Mucosa of stomach (tissue), 1 donor: ENCODE results near the gene CAPS.
A peak's percentile ranks its signal among the peaks of the same experiment; 100 is the strongest.
"Not testable (repeated sequence)": the region's sequence is repeated elsewhere in the genome, so short reads cannot be mapped to it uniquely, and the experiment has no call there.

Experiments used
- H3K27me3 ChIP-seq: one replicate; pipeline ENCODE4 v1.7.0; 2013; ENCODE audit warnings: mild to moderate bottlenecking, low read length; ENCODE audit not compliant: control insufficient read depth, insufficient read depth
- H3K36me3 ChIP-seq: one replicate; pipeline ENCODE4 v1.7.0; 2013; ENCODE audit warnings: low read length; ENCODE audit not compliant: control insufficient read depth, insufficient read depth
- H3K4me1 ChIP-seq: one replicate; pipeline ENCODE4 v1.7.0; 2013; ENCODE audit warnings: mild to moderate bottlenecking, low read length; ENCODE audit not compliant: control insufficient read depth, insufficient read depth
- H3K4me3 ChIP-seq: one replicate; pipeline ENCODE4 v1.7.0; 2013; ENCODE audit warnings: low read length
- H3K9ac ChIP-seq: one replicate; pipeline ENCODE4 v1.7.0; 2013; ENCODE audit warnings: mild to moderate bottlenecking, low read length, moderate library complexity
- H3K9me3 ChIP-seq: one replicate; pipeline ENCODE4 v1.7.0; 2013; ENCODE audit warnings: mild to moderate bottlenecking, low read length, moderate library complexity; ENCODE audit not compliant: control insufficient read depth
- donor health status: Pancreatic carcinoma.

The CAPS gene

DNA sequence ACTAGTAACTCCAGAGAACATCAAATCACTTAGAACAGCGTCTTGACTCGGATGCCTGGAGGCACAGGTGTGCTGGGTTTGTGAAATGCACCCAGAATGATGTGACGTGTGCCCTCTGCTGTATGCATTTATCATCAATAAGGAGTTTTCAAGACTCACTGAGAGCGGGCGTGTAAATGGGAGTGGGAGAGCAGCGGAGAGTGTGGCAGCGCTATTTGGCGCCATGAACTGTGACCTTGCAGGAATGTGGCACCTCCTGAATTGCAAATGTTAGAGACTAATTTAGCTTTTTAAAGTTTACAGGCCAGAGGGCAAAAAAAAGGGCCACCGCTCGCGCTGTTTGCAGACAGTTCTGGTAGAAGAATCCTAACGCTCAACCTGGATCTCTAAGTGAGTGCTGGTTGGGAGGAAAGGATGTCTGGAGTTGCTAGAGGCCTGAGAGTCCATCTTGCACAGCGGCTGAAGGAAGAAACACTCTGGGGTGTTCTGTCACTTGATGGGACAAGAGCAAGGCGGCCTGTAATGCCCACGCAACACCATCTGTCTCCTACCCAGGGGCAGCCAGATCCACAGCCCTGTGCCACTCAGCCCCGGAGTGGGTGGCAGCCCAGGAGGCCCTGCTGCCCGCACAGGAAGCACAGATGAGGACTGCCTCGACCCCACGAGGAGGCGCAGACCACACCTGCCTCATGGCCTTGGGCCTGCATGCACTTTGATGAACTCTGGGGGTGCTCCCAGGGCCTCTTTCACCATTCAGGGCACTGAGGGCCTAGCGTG lies 44.2 kb downstream of the CAPS start:
- peaks cover 83% of the 10 kb centered on the region for H3K4me1 ChIP-seq
- no peak overlapping the region for H3K9ac ChIP-seq
- no peaks in the 10 kb centered on the region for H3K9me3 ChIP-seq

DNA sequence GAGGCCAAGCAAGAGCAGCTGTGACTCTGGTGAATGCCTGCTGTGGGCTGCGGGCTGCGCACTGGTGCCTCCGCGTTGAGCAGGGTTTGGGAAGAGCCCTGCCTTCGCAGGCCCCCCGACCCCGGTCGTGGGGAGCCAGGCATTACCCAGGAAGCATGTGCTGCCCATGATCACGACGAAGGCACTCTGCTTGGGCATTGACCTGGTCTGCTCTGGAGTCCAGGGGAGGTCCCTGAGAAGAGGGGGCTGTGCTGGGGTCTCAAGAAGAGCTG lies 44.7 kb downstream of the CAPS start:
- Histone ChIP-seq H3K36me3 (no peaks in the 10 kb centered on the region), H3K4me3 (no peak overlapping the region), H3K4me1 (peaks cover 83% of the 10 kb centered on the region), H3K27me3 (no peaks in the 10 kb centered on the region), H3K9me3 (no peaks in the 10 kb centered on the region), H3K9ac (no peak overlapping the region)

More for the DNA sequence above, 44.2 kb downstream of the CAPS start:
- no peaks in the 10 kb centered on the region for H3K36me3 ChIP-seq
- no peaks in the 10 kb centered on the region for H3K27me3 ChIP-seq
- H3K4me3 ChIP-seq: no peak overlapping the region

DNA sequence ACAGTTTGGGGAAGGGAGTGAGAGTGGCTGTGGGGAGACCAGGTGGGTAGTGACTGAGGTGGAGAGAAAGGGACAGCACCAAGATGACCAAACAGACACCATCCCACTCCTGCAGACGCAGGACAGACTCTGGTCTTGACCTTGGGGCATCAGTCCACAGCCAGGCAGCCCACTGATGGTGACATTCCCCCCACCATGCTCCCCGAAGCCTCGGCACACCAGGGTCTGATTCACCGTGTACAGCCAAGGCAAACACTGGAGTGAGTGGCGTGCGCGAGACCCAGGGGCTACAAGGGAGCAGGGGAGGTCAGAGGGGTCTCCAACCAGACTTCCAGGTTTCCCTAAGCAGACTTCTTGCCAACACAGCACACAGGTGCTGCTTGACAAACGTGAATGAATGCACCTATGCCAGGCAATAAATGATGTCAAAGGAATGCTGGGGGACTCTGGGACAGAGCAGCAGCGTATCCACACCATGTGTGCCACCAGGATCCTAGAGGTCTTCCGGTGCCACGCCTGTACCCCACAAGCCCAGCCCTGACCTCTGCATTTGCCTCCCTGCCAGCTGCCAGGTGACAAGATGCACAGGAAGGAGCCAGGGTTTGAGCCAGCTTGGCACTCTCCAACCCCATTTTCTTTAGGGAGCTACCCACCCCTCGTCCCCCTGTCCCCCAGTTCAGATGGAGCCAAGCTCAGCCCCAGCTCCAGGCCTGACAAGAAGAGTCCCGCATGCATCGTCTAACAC lies 45.4 kb downstream of the CAPS start:
- Histone ChIP-seq H3K9ac (no peak overlapping the region), H3K4me3 (no peak overlapping the region), H3K4me1 (peaks cover 79% of the 10 kb centered on the region), H3K9me3 (no peaks in the 10 kb centered on the region), H3K27me3 (no peaks in the 10 kb centered on the region), H3K36me3 (no peaks in the 10 kb centered on the region)

DNA sequence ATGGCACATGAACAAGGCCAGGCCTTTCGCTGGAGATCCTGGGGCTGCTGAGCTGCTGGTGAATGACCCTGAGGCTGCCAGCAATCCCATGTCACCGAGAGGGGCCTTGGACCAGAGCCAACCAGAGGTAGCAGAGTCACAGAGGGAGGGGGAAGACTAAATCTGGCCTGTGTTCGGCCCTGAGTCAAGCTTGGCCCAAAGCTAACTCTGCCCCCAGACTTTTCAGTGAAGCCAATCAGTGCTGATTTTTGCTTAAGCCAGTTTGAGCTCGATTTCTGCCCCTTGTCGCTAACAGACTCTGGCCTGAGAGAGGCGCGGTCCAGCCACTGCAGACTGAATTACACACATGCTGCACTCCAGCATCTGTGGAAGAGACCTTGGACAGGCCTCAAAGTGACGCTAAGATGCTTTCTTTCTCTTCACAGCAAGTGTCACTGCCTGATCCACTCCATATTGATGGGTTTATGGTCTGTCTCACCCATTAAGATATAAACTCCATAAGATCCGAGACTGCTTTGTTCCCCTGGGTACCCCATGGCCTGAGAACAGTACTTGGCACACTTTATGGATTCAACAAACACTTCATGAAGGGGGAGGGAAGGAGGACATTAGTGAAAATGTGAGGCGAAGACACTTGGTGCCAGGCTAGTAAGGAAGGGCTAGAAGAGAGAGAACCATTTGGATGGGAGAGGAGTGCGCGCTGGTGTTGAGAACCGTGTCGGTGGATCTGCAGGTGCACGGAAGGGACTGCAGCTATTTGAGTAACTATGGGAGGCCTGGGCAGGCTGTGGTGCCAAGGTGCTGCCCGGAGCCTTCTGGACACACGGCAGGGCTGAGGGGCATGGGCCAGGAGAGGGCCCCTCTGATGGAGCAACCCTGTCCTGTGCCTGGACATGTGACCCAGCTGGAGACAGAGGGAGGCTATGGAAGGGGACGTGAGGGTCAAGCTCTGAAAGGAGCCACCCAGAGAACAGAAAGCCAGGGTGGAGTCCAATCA lies 46.2 kb downstream of the CAPS start:
- H3K36me3 ChIP-seq: no peaks in the 10 kb centered on the region
- H3K27me3 ChIP-seq: no peaks in the 10 kb centered on the region
- H3K4me1 ChIP-seq: peaks cover 71% of the 10 kb centered on the region
- no peaks in the 10 kb centered on the region for H3K9me3 ChIP-seq
- no peak overlapping the region for H3K9ac ChIP-seq
- no peak overlapping the region for H3K4me3 ChIP-seq

DNA sequence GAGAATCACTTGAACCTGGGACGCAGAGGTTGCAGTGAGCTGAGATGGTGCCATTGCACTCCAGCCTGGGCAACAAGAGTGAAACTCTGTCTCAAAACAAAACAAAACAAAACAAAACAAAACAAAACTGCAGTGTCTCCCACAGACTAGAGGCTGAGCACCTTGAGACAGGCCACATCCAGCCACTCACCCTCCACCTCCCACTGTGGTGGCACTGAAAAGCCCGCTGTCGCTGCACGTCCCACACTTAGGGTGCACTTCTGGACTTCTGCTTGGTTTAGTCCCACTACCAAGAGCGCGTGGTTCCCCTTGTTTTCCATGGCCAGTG lies 47.6 kb downstream of the CAPS start:
- not testable (repeated sequence) for H3K36me3 ChIP-seq, H3K27me3 ChIP-seq, H3K4me3 ChIP-seq, H3K9ac ChIP-seq, H3K9me3 ChIP-seq
- H3K4me1 ChIP-seq: peaks cover 70% of the 10 kb centered on the region

DNA sequence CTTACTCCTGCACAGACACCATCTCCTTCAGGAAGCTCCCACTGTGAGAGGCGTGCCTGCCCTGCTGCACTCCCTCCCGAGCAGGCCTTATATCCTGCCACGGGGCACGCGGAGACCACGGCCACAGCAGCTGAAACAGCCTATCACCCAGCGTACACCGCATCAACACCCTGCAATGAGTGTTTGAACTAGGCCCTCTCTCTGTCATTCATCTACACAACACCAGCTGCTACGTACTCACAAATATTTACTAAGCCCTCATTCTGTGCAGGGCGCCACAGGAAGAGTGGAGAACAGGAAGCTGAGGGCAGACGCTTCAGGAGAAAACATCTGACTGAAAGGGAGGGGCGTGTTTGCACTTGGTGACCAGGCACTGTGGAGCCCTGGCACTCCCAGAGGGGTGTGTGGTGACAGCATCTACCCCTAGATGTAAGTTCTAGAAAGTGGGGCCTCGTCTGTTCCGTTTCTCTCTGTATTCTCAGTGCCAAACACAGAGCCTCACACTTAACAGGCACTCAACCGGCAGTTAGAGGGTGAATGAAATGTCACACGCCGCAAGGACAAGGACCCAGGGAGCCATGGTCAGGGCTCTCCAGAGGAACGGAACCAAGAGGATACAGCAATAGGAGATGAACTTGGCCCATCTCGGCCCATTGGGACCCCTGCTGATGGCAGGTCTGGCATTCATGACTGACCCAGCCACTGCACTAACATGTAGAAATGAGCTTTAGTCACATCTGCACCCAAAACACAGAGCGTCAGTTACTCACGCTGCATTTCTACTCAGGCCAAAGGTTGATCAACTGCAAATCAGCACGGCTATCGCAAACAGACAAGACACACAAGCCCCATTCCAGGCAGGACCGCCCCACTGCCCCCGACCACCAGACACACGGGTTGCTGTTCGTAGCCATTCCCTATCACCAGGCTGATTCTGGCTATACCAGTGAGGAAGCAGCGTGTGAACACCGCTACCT lies 48.2 kb downstream of the CAPS start:
- H3K36me3 ChIP-seq: no peaks in the 10 kb centered on the region
- H3K9ac ChIP-seq: peak overlapping the region; percentile 35
- peaks cover 65% of the 10 kb centered on the region for H3K4me1 ChIP-seq
- H3K9me3 ChIP-seq: no peaks in the 10 kb centered on the region
- H3K4me3 ChIP-seq: no peak overlapping the region
- no peaks in the 10 kb centered on the region for H3K27me3 ChIP-seq

DNA sequence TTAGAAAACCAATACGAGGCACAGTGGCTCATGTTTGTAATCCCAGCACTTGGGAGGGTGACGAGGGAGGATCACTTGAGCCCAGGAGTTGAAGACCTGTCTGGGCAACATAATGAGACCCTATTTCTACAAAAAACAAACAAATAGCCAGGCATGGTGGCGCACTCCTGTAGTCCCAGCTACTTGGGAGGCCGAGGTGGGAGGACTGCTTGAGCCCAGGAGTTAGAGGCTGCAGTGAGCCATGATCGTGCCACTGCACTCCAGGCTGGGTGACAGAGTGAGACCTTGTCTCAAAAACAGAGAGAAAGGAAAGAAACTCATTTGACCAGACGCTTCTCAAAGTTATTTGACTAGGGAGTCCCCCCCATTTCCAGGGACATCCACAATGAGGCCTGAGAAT lies 49.2 kb downstream of the CAPS start:
- not testable (repeated sequence) for H3K9me3 ChIP-seq, H3K4me3 ChIP-seq, H3K27me3 ChIP-seq, H3K36me3 ChIP-seq
- Histone ChIP-seq H3K9ac (peak overlapping the region; percentile 35), H3K4me1 (peaks cover 65% of the 10 kb centered on the region)

DNA sequence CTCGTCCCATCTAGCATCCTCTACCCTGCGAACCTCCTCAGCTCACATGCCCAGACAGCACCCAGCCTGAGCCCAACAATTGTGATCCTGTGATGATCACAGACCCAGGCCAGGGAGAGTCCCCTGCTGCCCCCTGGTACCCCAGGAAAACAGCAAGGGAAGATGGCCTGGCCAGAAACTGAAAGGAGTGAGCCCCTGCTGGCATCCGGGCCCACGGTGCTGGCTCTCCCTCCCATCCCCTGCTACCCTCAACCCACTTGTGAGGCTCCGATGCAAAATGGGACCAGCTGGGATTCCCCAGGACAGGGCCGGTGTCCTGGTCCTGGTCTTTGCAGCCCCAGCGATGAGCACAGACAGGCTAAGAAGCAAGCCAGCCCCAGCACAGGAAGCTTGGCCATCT lies 49.8 kb downstream of the CAPS start:
- no peak overlapping the region for H3K9ac ChIP-seq
- no peak overlapping the region for H3K4me3 ChIP-seq
- no peaks in the 10 kb centered on the region for H3K36me3 ChIP-seq
- H3K4me1 ChIP-seq: peaks cover 68% of the 10 kb centered on the region
- no peaks in the 10 kb centered on the region for H3K27me3 ChIP-seq
- no peaks in the 10 kb centered on the region for H3K9me3 ChIP-seq

DNA sequence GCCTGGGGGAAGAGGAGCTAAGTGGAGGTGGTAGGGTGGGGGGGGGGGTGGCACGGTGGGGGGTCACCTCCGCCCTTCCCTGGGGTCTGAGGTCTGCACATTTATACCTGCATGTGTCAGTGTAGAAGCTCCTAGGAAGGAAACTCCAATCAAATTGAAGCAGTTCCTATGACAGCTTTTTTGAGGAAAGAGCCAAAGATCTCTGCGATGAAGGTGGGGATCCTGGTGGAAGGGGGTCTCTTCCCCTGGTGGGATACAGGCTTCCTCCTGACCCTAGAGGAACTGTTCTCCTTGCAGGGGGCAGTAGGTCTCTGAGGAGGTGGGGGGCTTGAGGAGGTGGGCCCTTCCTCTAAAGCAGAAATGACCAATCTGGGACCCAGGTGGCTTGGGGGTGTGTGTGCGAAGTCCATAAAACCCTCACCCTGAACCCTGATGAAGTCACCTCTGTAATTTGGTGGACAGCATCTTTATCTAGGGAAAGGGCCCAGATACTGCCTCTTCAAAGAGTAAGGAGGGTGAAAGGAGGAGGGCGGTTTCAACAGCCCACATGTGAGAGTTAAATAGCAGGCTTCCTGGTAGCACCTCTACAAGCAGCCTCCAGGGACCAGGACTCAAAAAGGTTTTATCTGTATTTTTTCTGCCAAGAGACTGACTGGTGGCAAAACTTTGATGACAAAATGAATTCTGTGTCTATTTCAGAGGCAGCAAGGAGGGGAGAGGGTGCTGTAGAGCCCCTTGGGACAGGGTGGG lies 50.9 kb downstream of the CAPS start:
- H3K36me3 ChIP-seq: no peaks in the 10 kb centered on the region
- H3K27me3 ChIP-seq: no peaks in the 10 kb centered on the region
- peaks cover 71% of the 10 kb centered on the region for H3K4me1 ChIP-seq
- H3K9ac ChIP-seq: no peak overlapping the region
- no peak overlapping the region for H3K4me3 ChIP-seq
- H3K9me3 ChIP-seq: no peaks in the 10 kb centered on the region
